Testis (tissue), 3 donors: Measurements from ENCODE around the gene KLHL42. TPM values are rescaled to one million over a fixed set of nuclear protein-coding genes. Genes with fewer than 3 reads are reported as not detected.
A peak's percentile ranks its signal among the peaks of the same experiment; 100 is the strongest.

Source experiments
- DNase-seq: peaks from one replicate; pipeline ENCODE4 v3.0.0-alpha.2; 2019
- H3K27ac ChIP-seq, 2 donors: fragments of 200-600 bp; sonication (generic); one replicate each; pipeline ENCODE4 v1.5.1; 2019
- H3K27me3 ChIP-seq: fragments of 200-600 bp; sonication (generic); one replicate; pipeline ENCODE4 v1.5.1; 2019
- H3K36me3 ChIP-seq: fragments of 200-600 bp; sonication (generic); one replicate; pipeline ENCODE4 v1.5.1; 2017; ENCODE audit warnings: low read depth; ENCODE audit errors: missing control alignments
- H3K4me1 ChIP-seq: fragments of 200-600 bp; sonication (generic); one replicate; pipeline ENCODE4 v1.5.1; 2019
- H3K4me3 ChIP-seq, 2 donors: fragments of 200-600 bp; sonication (generic); one replicate each; pipeline ENCODE4 v1.5.1; 2017 to 2019
- H3K9me3 ChIP-seq: fragments of 200-600 bp; sonication (generic); one replicate; pipeline ENCODE4 v1.5.1; 2017
- POLR2A ChIP-seq: fragments of 450-650 bp; IDR thresholded peaks from one replicate; pipeline ENCODE4 v1.6.1; 2017; ENCODE audit warnings: antibody characterized with exemption, mild to moderate bottlenecking, moderate library complexity
- WGBS, 2 donors: methylation state at CpG; one replicate each; pipeline ENCODE4 v1.1.5; 2018; 5-methylcytosine and 5-hydroxymethylcytosine counted together
- intact Hi-C: fragments of 100-400 bp; cut with DNase I; formaldehyde crosslinking; loops from one replicate; pipeline ENCODE4 v1.15.1; 2023; ENCODE audit warnings: low total_unique reads
- polyA plus RNA-seq: library from polyadenylated mRNA; stranded (reverse); fragments of 350-450 nt; fragmentation: Illumina TruSeq; extraction: RNeasy Lipid Tissue Mini Kit (QIAGEN cat#74804); gene quantifications from one replicate; pipeline ENCODE4 v1.2.3, GENCODE V29; 2014; ENCODE audit warnings: low read depth, low replicate concordance; ENCODE audit not compliant: insufficient read depth
- total RNA-seq, 2 donors: library from RNA; depleted of rRNA; stranded (reverse); fragments of >200 nt; gene quantifications; one replicate each; pipeline ENCODE4 v1.2.3, GENCODE V29; 2016
- TF ChIP-seq, protein P1 (sequence below), 3 experiments: fragments of 450-650 bp in 2 of 3; fragments of 200-600 bp in 1 of 3; sonication (generic) in 1 of 3; IDR thresholded peaks; one replicate each; pipeline ENCODE4 v1.5.1; 2016 to 2019; ENCODE audit warnings: antibody characterized with exemption in 3 of 3, mild to moderate bottlenecking in 2 of 3, moderate library complexity in 1 of 3

Gene KLHL42
- total and polyA plus RNA-seq, 3 donors from 2014 or later, result 23.7 to 87.8 (median 65.1) TPM

DNA sequence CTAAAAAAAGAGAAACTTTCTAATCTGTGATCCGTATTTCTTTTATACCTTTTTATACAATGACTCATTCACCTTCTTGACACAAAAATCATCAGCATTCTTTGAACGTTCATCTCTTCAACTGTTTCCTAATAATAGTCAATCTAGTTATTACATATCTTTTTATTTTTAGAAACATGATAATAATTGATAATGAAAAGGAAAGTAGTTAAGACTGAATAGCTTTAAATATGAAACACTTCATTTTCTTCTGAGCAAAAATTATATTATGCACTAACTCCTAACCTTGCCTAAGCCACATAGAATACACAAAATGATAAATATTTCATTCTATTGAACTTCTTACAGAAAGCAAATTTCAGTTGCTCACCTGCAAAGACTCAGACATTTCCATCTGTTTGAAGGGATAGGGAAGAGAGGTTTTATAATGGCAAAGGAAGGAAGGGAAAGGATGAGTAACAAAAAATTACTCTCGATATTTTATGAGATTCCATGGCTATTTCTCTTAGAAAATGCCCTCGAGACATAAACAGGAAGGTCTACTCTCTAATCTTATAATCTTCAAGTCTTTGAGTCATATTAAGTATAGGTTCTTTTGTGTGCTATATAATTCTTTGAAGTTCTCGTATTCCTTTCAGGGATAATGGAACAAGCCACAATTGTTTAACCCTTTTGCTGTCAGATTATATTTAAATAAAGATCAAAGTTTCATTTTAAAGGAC, 7.5 kb upstream of the KLHL42 start:
- TF ChIP-seq, protein P1, sequence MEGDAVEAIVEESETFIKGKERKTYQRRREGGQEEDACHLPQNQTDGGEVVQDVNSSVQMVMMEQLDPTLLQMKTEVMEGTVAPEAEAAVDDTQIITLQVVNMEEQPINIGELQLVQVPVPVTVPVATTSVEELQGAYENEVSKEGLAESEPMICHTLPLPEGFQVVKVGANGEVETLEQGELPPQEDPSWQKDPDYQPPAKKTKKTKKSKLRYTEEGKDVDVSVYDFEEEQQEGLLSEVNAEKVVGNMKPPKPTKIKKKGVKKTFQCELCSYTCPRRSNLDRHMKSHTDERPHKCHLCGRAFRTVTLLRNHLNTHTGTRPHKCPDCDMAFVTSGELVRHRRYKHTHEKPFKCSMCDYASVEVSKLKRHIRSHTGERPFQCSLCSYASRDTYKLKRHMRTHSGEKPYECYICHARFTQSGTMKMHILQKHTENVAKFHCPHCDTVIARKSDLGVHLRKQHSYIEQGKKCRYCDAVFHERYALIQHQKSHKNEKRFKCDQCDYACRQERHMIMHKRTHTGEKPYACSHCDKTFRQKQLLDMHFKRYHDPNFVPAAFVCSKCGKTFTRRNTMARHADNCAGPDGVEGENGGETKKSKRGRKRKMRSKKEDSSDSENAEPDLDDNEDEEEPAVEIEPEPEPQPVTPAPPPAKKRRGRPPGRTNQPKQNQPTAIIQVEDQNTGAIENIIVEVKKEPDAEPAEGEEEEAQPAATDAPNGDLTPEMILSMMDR (IDR thresholded peaks at IDR 0.05), result no peak
- no peak for TF ChIP-seq POLR2A
- no peak for DNase-seq
- Histone ChIP-seq H3K27ac (peak overlapping the region in 1 of 2 donors; percentile 19), H3K4me1 (peaks cover 5% of the 10 kb centered on the region), H3K27me3 (no peaks in the 10 kb centered on the region), H3K36me3 (no peaks in the 10 kb centered on the region), H3K4me3 (no peak overlapping the region), H3K9me3 (no peaks in the 10 kb centered on the region)
- 51 to 56% methylated on average over 5 of the region's 5 CpGs for WGBS, 2 donors
- intact Hi-C loops, result no loop called here

DNA sequence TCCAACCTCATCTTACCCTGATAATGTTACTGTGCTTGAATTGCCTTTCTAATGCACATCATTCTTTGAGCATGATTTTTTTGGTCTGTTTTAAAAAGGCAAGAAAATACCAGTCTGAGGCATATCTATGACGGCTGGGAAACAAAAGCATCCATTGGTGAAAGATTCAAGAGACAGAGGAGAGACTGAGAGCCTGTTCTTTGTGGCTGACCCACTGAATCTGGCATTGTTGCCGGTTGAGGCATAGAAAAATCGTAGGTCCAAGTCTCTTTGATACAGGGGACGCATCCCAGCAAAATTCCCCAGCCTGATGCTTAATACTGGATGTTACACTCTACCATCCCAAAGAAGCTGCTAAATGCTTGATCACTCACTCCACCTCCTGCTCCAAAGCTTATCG, 2.9 kb upstream of the KLHL42 start:
- Histone ChIP-seq H3K27me3 (no peaks in the 10 kb centered on the region), H3K9me3 (no peaks in the 10 kb centered on the region), H3K36me3 (no peaks in the 10 kb centered on the region), H3K4me3 (no peak overlapping the region), H3K27ac (no peak overlapping the region), H3K4me1 (peaks cover 10% of the 10 kb centered on the region)
- WGBS, 2 donors, result 58 to 62% methylated on average over 5 of the region's 5 CpGs
- TF ChIP-seq, protein P1 (IDR thresholded peaks at IDR 0.05), result no peak
- no peak for TF ChIP-seq POLR2A
- intact Hi-C loops, result no loop called here
- no peak for DNase-seq

DNA sequence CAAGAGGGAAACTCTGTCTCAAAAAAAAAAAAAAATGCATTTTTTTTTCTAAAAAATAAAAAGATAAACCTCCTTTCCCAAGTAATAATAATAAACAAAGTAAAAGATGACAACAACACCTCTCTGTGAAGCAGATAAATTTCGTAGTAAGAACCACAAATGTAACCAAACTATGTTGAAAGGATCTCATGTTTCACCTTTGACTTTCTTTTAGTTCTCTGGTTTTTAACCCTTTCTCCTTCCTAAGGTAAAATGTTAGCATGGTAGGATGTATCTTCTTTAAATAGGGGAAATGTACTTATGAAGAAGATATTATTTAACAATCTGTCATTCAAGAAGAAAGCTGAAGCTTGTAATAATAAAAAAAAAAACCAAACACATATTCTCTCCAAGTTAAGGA, 1.8 kb upstream of the KLHL42 start:
- Histone ChIP-seq H3K27ac (peak overlapping the region; percentile 95), H3K36me3 (no peaks in the 10 kb centered on the region), H3K9me3 (no peaks in the 10 kb centered on the region), H3K27me3 (no peaks in the 10 kb centered on the region), H3K4me1 (peaks cover 16% of the 10 kb centered on the region), H3K4me3 (no peak overlapping the region)
- 22 to 26% methylated on average over 1 of the region's 1 CpG for WGBS, 2 donors
- no peak for DNase-seq
- intact Hi-C loops, result no loop called here
- TF ChIP-seq, protein P1 (IDR thresholded peaks at IDR 0.05), result no peak
- no peak for TF ChIP-seq POLR2A

DNA sequence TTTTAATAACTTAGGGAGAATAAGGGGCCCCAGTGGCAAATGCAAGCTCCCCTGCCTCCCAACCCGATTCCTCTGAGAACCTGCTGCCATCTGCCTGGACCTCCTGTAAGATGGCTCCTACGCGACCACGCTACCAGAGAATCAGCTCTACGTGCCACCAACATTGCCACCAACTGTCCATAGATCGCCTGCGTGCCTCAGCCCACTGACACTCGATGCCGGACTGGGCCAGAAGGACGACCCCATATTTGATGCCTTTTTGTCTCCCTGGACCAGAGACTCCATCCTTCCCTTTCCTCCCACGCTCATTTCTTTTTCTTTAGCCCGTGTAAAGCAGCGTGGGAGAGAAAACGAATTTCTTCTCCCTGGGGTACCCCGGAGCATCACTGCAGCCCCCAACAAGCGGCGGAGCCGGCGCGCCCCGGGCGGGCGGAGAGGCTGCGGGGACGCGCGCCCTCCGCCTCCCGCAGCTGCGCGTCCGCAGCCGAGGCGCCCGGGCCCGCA, 565 bp upstream of the KLHL42 start:
- peak; percentile 77 for DNase-seq
- peak overlapping the region; percentile 95 for H3K27ac ChIP-seq
- TF ChIP-seq, protein P1 (IDR thresholded peaks at IDR 0.05), result no peak
- no peak for TF ChIP-seq POLR2A
- no peaks in the 10 kb centered on the region for H3K27me3 ChIP-seq
- 1% methylated on average over 30 to 33 of the region's 36 CpGs for WGBS, 2 donors
- H3K4me3 ChIP-seq, result peak overlapping the region; percentile 87 to 92
- H3K36me3 ChIP-seq, result no peaks in the 10 kb centered on the region
- peaks cover 11% of the 10 kb centered on the region for H3K4me1 ChIP-seq
- intact Hi-C loops, result no loop called here
- no peaks in the 10 kb centered on the region for H3K9me3 ChIP-seq
